Cardiac muscle cell (in vitro differentiated cells and primary cell): ENCODE results near the gene RNF214. TPM values are rescaled to one million over a fixed set of nuclear protein-coding genes. Genes with fewer than 3 reads are reported as not detected.

Experiments
- DNase-seq, 2 donors: peaks; one replicate each; pipeline versions ENCODE4 v3.0.0 to v3.0.0-alpha.2; 2010 to 2017; ENCODE audit warnings: low read depth in 1 of 2, low spot score in 1 of 2
- H3K27ac ChIP-seq: fragments of 200-600 bp; sonication (generic); 2 replicates; pipeline ENCODE4 v1.5.1; 2016
- H3K27me3 ChIP-seq: fragments of 200-600 bp; sonication (generic); 2 replicates; pipeline ENCODE4 v1.6.0; 2016; ENCODE audit warnings: control low read depth
- H3K36me3 ChIP-seq: fragments of 200-600 bp; sonication (generic); 2 replicates; pipeline ENCODE4 v1.5.1; 2016; ENCODE audit warnings: control low read depth
- H3K4me1 ChIP-seq: fragments of 200-600 bp; sonication (generic); 2 replicates; pipeline ENCODE4 v1.8.1; 2017; ENCODE audit warnings: low read depth, mild to moderate bottlenecking, mixed run types
- H3K4me3 ChIP-seq: fragments of 200-600 bp; sonication (generic); 2 replicates; pipeline ENCODE4 v1.5.1; 2016; ENCODE audit warnings: mild to moderate bottlenecking
- H3K9me3 ChIP-seq: fragments of 200-600 bp; sonication (generic); 2 replicates; pipeline ENCODE4 v1.5.1; 2017; ENCODE audit warnings: low read depth, mild to moderate bottlenecking, control low read depth
- CTCF ChIP-seq: IDR thresholded peaks from 2 replicates; pipeline ENCODE4 v1.5.1; 2012; ENCODE audit warnings: low read depth, mild to moderate bottlenecking, low read length
- polyA plus RNA-seq: library from polyadenylated mRNA; unstranded; fragments of >200 nt; fragmentation: Nextera tagmentation; extraction: Ambion mirVana; gene quantifications from 2 replicates; pipeline ENCODE4 v1.2.1, GENCODE V29; 2016
- total RNA-seq: library from RNA; depleted of rRNA; stranded (reverse); fragments of >200 nt; gene quantifications from 2 replicates; pipeline ENCODE4 v1.2.3, GENCODE V29; 2016

Gene RNF214
- total and polyA plus RNA-seq, 2 experiments from 2014 or later = 13.8 to 20.0 TPM

GRCh38 chr11:117303646-117304315, 71.3 kb downstream of the RNF214 start:
- H3K27ac ChIP-seq = no peak overlapping the region
- H3K27me3 ChIP-seq = no peaks in the 10 kb centered on the region
- peaks cover 39% of the 10 kb centered on the region for H3K4me1 ChIP-seq
- DNase-seq = peak; percentile 24 to 36
- H3K9me3 ChIP-seq = no peaks in the 10 kb centered on the region
- no peak for TF ChIP-seq CTCF
- no peaks in the 10 kb centered on the region for H3K36me3 ChIP-seq
- no peak overlapping the region for H3K4me3 ChIP-seq

- Histone ChIP-seq H3K27ac (no peak overlapping the region), H3K4me3 (no peak overlapping the region), H3K27me3 (no peaks in the 10 kb centered on the region), H3K9me3 (no peaks in the 10 kb centered on the region), H3K4me1 (peaks cover 27% of the 10 kb centered on the region), H3K36me3 (no peaks in the 10 kb centered on the region)
- DNase-seq = no peak
- no peak for TF ChIP-seq CTCF
Measured at GRCh38 chr11:117305145-117305544, 72.7 kb downstream of the RNF214 start.

GRCh38 chr11:117309310-117309709, 76.8 kb downstream of the RNF214 start:
- Histone ChIP-seq H3K27ac (no peak overlapping the region), H3K9me3 (no peaks in the 10 kb centered on the region), H3K36me3 (no peaks in the 10 kb centered on the region), H3K4me3 (no peak overlapping the region), H3K4me1 (peaks cover 8% of the 10 kb centered on the region), H3K27me3 (no peaks in the 10 kb centered on the region)
- no peak for DNase-seq
- TF ChIP-seq CTCF = no peak

- no peak overlapping the region for H3K4me3 ChIP-seq
- TF ChIP-seq CTCF = no peak
- H3K9me3 ChIP-seq = no peaks in the 10 kb centered on the region
- no peak overlapping the region for H3K27ac ChIP-seq
- H3K27me3 ChIP-seq = no peaks in the 10 kb centered on the region
- no peak for DNase-seq
- H3K4me1 ChIP-seq = peaks cover 9% of the 10 kb centered on the region
- no peaks in the 10 kb centered on the region for H3K36me3 ChIP-seq
Measured at GRCh38 chr11:117313091-117313490, 80.6 kb downstream of the RNF214 start.

GRCh38 chr11:117313828-117314768, 81.6 kb downstream of the RNF214 start:
- TF ChIP-seq CTCF = no peak
- Histone ChIP-seq H3K4me1 (peaks cover 9% of the 10 kb centered on the region), H3K27ac (no peak overlapping the region)

More at GRCh38 chr11:117313828-117314768, 81.6 kb downstream of the RNF214 start:
- H3K9me3 ChIP-seq = no peaks in the 10 kb centered on the region
- H3K4me3 ChIP-seq = peak overlapping the region; percentile 98
- H3K27me3 ChIP-seq = no peaks in the 10 kb centered on the region
- H3K36me3 ChIP-seq = no peaks in the 10 kb centered on the region
- no peak for DNase-seq
